Endothelial cell of hepatic sinusoid (primary cell): ENCODE measurements around the gene IL1A.
"Not testable (repeated sequence)": the region's sequence is repeated elsewhere in the genome, so short reads cannot be mapped to it uniquely, and the experiment has no call there.

Source experiments
- in situ Hi-C: cut with HindIII; loops from 2 replicates; pipeline ENCODE4 v1.10.0; 2017; ENCODE audit warnings: low sequenced_read_pairs

Gene IL1A, protein sequence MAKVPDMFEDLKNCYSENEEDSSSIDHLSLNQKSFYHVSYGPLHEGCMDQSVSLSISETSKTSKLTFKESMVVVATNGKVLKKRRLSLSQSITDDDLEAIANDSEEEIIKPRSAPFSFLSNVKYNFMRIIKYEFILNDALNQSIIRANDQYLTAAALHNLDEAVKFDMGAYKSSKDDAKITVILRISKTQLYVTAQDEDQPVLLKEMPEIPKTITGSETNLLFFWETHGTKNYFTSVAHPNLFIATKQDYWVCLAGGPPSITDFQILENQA

DNA sequence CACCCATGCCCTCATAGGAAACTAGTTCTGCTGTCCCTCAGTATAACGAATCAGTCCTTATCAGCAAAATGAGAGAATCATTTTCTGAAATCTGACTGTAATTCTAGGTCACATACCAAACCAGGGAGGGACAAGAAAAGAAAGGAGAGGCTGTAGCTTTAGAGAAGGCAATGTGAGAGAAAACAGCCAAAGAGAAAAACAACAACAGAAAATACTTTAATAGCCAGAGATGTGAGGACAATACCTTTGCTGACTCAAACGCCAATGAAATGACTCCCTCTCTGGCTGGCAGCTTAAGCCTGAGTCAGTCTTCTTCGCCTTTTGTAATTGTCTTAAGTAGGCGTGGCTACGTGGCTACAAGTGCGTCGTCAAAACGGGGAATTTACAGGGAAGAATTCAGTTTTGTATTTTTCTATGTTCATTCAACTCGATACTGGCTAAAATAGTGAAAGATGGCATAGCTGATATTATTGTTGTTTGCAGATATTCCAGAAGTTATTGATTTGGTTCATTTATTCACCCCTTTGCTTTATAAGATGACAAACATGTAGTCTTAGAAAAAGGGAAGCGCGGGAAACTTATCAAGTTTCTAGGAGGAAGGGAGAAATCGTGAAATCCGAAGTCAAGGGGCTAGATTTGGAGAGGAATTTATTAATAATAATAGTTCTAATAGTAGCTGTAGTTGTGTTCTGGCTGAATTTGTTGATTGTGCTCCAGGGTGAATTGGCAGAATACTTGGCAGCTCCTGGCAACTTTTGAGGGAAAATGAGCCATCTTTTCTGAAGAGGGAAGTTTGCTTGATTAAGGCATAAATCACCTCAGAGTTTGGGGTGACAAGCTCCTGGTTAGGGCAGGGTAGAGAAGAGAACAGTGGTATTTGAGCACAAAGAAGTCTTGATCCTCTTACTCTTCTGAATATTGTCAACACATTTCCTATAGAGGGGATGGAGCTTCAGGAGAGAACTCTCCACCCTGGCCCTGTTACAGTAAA, at the start of gene IL1A:
Gene IL1A, minus strand, starts transcription at position 295 of the 991 bp plus-strand sequence. CDS start 723 bp downstream, outside the sequence.
- in situ Hi-C loops, result no loop called here

DNA sequence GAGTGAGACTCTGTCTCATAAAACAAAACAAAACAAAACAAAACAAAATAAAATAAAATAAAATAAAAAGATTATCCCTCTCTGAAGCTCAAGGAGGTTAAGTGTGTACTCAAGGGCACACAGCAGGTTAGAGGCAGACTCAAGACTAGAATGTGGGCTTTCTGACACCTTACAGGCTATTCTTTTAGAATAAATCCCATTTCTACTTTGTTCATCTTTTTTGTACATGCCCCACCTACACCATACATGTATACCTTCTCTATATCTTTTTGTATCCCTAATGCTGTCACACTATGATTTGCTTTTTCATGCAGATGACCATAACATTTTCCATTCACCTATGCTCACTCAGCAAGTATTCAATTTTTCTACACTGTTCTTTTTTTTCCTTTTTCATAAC, 49.7 kb upstream of the IL1A start:
- in situ Hi-C loops, result no loop called here

DNA sequence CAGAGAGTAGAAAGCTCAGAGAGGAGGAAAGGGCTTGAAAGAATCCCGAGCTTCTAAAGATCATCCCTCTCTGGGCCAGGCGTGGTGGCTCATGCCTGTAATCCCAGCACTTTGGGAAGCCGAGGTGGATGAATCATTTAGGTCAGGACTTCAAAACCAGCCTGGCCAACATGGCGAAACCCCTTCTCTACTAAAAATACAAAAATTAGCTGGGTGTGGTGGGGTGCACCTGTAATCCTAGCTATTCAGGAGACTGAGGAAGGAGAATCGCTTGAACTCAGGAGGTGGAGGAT, 49.3 kb upstream of the IL1A start:
- in situ Hi-C loops, result not testable (repeated sequence)

DNA sequence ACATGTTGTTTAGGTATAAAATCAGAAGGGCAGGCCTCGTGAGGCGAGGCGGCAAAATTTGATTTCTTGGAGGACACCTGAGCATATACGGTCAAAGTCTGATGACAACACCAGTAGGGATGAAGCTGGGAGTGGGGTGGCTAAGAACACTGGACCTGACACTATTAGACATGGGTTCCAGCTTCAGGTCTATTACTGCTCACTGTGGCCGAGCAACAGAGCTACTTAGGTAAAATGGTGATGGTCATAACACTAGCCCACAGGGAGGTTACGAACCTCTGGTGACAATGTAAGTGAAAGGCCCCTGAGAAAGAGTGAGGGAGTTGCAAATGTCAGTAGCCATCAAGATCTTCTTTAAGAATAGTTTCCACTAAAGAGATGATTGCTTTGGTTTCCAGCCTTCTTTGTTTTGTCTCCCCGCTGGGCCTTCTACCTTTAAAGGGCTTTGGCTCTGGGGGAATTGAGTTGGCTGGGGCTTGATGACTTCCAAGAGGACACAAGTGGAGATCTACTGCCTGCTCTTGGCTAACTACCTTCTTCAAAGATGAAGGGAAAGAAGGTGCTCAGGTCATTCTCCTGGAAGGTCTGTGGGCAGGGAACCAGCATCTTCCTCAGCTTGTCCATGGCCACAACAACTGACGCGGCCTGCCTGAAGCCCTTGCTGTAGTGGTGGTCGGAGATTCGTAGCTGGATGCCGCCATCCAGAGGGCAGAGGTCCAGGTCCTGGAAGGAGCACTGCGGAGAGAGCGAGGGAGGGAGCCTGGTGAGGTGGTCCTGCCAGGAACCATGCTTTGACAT, 48.7 kb upstream of the IL1A start:
- in situ Hi-C loops, result no loop called here

DNA sequence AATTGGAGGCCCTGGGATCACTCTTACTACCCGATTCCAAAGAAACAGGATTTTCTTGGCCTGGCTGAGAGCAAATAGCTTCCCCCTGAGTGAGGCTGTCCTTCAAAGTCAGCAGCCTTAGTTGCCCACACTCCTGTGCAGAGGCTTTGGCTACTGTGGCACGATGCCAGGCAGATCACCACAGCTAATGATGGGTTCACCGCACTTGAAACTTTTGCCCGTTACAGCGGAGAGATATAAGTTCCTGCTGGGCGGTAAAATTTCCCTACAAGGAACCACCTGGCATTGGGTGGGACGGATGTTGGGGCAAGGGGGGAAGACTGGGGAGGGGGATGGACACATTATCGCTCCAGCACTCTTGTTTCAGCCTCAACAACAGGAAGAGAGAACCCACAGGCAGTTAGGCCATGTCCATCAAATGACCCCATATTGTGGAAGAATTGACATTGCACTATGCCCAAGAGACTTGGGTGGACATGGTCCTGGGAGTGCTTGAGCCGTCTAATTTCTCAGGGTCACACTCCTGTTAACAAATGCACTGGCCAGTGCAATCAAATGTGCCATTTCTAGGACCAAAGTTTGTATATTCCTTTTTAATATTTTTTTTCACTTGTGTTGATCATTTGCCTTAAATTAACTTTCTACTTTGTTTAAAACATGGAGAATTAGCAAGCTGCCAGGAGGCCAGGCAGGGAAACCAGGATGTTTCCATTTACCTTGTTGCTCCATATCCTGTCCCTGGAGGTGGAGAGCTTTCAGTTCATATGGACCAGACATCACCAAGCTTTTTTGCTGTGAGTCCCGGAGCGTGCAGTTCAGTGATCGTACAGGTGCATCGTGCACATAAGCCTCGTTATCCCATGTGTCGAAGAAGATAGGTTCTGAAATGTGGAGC, 47.9 kb upstream of the IL1A start:
- in situ Hi-C loops, result no loop called here

DNA sequence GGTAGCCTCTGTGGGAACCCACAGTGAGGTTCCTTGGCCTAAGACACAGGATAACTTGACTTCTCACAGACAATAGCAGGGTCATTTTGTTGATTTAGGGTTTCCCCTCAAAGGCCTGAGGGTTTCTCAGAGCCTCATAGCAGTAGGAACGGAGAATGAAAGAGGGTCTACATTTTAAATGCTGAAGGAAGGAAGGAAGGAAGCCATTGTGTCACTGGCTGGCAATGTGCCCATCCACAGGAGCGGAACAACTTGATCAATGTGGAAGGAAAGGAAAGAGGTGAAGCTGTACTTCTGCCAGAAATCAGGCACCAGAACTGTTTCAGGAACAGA, 47.2 kb upstream of the IL1A start:
- in situ Hi-C loops, result no loop called here

DNA sequence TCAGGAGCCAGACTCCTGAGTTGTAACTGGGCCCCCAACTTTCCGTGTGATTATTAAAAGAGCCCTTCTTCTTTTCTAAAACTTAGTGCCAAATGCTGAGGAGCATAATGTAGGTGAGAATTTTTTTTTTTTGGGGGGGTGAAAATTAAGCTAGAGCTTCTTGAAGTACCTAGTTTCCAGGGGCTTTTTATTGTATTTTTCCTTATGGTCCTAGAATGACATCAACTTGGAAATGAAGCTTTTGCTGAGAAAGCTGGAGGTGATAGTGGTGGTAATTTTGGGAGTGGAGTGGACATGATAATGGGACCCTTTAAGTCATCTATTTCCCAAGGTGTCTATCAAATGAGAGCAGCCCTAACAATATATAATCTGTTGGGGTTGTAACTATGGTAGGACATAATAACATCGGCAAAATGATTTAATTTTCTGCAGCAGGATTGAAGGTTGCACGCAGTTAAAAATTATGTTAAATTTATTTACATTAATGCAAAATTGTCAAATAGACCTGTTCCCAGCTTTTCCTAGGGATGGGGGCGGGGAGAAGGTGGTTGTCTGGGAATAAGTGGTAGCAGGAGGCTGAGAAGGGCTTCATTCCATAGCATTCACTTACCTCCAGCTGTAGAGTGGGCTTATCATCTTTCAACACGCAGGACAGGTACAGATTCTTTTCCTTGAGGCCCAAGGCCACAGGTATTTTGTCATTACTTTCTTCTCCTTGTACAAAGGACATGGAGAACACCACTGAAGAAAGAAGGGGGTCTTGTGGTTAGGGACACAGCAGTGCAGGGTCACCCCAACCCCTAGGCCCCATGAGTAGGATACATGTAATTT, 46.6 kb upstream of the IL1A start:
- in situ Hi-C loops, result no loop called here

DNA sequence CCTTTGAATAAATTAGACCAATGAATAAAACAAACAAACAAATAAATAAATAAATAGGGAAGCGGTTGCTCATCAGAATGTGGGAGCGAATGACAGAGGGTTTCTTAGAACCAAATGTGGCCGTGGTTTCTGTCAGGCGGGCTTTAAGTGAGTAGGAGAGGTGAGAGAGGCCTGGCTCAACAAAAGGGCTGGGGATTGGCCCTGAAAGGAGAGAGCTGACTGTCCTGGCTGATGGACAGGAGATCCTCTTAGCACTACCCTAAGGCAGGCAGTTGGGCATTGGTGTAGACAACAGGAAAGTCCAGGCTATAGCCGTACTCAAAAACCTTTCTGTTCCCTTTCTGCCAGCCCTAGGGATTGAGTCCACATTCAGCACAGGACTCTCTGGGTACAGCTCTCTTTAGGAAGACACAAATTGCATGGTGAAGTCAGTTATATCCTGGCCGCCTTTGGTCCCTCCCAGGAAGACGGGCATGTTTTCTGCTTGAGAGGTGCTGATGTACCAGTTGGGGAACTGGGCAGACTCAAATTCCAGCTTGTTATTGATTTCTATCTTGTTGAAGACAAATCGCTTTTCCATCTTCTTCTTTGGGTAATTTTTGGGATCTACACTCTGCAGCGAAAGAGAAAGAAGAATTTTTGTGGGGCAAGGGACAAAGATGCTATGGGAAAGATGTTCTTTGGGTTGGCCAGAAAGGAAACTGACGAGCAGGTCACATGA, 45.8 kb upstream of the IL1A start:
- in situ Hi-C loops, result no loop called here

DNA sequence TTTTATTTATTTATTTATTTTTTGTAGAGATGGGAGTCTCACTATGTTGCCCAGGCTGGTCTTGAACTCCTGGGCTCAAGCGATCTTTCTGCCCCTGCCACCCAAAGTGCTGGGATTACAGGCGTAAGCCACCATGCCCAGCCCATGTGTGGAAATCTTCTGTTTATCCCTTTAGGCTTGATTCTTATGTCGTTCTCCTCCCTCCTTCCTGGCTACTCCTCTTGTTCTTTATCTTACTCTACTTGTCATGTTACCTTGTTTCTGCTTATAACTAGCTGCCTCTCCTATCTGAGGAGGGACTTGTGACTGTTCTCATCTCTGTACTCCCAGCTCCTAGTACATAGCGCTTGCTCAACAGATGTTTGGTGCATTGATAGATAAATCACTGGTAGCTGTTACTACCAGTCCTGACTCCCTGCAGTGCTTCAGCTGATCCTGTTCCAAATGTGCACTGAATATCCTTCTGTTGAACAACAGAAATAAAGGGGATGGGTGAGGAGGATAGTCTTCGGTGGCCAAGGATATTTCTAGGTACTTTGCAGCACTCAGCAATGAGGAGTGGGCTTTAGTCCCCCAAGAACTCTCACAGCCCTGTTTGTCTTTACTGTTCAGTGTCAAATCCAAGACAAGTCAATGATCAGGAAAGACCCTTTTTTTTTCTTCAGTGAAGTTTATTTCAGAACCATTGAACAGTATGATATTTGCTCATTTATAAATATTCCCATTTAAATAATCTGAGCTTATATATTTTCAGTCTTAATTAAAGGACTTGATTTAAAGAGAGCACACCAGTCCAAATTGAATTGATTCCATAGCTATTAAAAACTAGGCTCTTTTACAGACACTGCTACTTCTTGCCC, 45.0 kb upstream of the IL1A start:
- in situ Hi-C loops, result no loop called here

DNA sequence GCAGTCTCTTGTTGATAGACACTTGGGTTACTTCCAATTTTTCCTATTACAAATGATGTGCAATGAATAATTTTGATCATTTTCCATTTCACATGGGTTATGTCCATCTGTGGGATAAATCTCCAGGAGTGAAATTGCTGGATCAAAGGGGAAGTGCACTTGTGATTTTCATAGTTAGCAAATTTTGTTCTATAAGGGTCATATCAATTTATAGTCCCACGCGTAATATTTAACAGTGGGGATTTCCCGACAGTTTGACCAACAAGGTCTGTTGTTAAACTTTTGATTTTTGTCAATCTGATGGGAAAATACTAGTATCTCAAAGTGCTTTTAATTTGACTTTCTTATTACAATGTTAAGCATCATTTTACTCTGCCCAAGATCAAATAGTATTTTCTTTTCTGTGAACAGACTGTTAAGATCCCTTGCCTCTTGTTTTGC, 44.0 kb upstream of the IL1A start:
- in situ Hi-C loops, result no loop called here

DNA sequence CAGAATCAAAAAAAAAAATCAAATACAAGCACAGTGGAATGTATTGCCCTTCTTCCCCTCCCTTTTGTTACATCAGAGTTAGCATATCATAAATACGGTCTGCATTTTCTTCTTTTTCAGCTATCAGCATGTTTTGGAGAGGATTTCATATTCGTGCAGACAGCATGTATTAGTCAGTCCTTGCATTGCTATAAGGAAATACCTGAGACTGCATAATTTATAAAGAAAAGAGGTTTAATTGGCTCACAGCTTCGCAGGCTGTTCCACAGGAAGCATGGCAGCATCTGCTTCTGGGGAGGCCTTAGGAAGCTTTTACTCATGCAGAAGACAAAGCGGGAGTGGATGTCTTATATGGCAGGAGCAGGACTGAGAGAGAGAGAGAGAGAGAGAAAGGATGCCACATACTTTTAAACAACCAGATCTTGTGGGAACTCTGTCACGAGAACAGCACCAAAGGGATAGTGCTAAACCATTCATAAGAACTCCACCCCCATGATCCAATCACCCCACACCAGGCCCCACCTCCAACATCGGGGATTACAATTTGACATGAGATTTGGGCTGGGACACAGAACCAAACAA, 43.4 kb upstream of the IL1A start:
- in situ Hi-C loops, result no loop called here

DNA sequence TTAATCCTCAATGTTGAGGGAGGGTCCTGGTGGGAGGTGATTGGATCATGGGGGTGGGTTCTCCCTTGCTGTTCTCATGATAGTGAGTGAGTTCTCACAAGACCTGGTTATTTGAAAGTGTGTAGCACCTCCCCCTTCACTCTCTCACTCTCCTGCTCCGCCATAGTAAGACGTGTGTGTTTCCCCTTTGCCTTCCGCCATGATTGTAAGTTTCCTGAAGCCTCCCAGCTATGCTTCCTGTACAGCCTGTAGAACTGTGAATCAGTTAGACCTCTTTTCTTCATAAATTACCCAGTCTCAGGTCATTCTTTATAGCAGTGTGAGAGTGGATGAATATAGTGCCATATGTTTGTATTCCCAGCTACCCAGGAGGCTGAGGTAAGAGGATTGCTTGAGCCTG, 42.7 kb upstream of the IL1A start:
- in situ Hi-C loops, result no loop called here

DNA sequence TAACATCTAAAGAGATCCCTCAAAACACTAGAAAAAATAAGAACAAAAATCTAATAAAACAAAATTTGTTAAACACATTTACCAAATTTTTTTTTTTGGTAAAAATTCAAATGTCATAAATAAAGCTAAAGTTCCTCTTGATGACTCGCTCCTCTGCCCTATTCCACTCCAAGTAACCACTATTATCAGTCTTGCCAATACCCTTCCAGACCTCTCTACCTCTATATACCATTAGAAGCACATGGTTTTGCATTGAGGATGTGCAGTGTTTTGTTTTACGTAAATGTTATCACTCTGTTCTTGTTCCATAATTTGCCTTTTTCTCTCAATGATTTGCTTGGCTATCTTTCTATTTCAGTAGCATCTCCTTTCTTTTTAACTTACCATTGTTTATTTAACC, 41.4 kb upstream of the IL1A start:
- in situ Hi-C loops, result no loop called here

DNA sequence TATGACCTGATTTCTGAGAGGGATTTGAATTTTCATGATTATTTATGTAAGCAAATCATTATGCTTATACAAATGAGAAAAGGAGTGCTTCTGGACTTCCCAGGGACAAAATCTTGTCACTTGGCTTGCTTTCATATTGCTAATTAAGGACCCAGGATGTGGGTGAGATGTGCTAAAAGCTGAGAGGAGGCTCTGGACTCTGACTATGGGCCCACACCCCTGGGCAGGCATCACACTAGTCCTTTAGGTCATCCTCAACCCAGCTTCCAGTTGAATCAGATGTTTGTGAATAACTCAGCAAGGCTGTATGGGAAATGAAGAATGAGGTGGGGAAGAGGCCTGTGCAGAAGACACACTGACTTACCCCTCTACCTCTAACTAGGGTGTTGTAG, 40.4 kb upstream of the IL1A start:
- in situ Hi-C loops, result no loop called here

DNA sequence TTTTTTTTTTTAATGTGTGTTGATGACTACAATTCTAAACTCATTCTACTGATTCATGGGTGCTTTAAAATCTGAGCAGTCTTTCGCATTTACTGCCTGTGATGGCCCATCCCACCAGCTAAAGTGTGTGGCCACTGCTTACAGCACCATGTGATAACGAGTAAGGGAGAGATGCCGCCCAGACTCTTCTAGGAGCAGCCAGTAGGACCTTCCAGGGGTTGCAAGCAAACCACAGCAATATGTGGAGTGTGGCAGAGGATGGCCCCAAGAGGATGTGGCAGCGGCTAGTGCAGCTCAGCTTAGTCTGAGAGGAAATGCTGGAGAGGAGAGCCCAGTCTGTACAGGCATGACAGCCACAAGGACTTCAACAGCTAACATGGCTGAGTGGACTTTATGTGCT, 37.4 kb upstream of the IL1A start:
- in situ Hi-C loops, result no loop called here

DNA sequence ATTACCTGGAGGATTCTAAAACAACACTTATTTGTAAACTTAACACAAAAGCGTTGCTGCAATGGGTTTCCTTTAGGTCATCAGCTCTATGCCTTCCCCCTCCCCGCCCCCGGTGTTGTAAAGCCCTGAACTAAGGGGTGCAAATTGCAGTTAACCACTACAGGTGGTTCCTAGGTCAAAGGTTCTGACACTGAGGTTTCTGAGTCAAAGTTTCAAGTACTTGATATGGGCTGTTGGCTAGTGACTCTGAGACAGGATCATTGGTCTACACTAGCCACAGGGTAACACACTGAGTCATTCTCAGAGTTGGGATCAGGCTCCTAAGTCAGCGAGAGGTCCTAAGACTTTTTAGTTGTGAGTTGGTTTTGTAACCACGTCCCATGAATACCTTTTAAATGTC, 36.8 kb upstream of the IL1A start:
- in situ Hi-C loops, result no loop called here

DNA sequence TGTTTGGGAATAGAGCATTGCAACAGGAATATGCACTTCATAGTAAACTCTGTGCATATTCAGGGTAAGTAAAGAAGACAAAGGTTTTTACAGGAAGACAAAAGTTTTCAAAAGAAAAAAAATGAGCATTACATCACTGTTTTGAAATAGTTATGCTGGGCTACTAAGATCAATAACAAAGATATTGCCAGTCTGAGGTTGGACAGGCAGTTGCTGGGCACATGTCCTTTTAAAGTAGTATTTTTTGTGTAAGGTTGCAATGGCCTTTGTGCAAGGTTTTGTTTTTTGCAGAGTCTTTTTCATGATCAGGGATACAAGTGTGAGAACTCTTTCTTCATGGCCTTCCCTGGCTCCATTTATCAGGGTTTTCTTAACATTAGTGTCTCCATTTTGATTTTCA, 36.0 kb upstream of the IL1A start:
- in situ Hi-C loops, result no loop called here

DNA sequence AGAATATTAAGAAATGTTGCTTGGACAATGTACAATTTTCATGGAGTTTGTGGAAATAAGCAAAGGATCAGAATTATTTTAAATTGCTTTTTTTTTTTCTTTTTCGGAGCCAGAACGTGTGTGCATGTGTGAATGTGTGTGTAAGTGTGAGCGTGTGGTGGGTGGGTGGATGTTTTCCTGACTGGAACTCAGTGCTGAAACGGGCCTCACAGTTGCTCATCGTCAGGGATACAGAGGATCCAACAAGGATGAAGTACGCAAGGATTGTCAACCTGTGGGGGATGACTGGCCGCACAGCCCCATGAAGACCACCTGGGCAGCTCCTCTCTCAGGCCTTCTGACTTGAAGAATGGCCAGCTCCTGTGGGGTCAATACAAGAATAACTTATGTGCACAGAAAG, 34.8 kb upstream of the IL1A start:
- in situ Hi-C loops, result no loop called here
